ENCODE results near the gene FOXL1. TPM values are rescaled to one million over a fixed set of nuclear protein-coding genes. Genes with fewer than 3 reads are reported as not detected.

The FOXL1 gene
- polyA plus RNA-seq, 1 donor (not counting 4 experiments of a cell fraction or from before 2014, with no cell fraction given), result 0.10 TPM

GRCh38 chr16:86542756-86543750 lies 35.3 kb upstream of the FOXL1 start:
- Histone ChIP-seq H3K4me1 (ENCODE audit: control insufficient read depth, extremely low read depth, insufficient read depth, low read length) (no peaks in the 10 kb centered on the region), H3K9me1 (ENCODE audit: control insufficient read depth, extremely low read depth, insufficient read depth, low read length) (no peaks in the 10 kb centered on the region), H3K9me3 (ENCODE audit: control insufficient read depth, low read depth, low read length) (no peaks in the 10 kb centered on the region), H2AFZ (ENCODE audit: control insufficient read depth, low read length) (no peak overlapping the region), H3K4me3 (ENCODE audit: control insufficient read depth in 2 of 3, extremely low read depth in 1 of 3, insufficient read depth in 2 of 3, low read depth in 1 of 3, low read length in 3 of 3) (no peak overlapping the region), H3K36me3 (ENCODE audit: control insufficient read depth in 2 of 2, extremely low read depth in 1 of 2, insufficient read depth in 2 of 2, low read length in 2 of 2) (peaks cover 16 to 49% of the 10 kb centered on the region in 2 experiments), H3K79me2 (ENCODE audit: control insufficient read depth, insufficient read depth, low read length) (no peaks in the 10 kb centered on the region), H3K27ac (ENCODE audit: control insufficient read depth, insufficient read depth, low read length) (no peak overlapping the region), H3K4me2 (ENCODE audit: control insufficient read depth, extremely low read depth, insufficient read depth, low read depth, low read length) (no peak overlapping the region), H4K20me1 (ENCODE audit: control insufficient read depth, extremely low read depth, insufficient read depth, low read length) (no peaks in the 10 kb centered on the region), H3K9ac (ENCODE audit: control insufficient read depth, extremely low read depth, insufficient read depth, low read length) (no peak overlapping the region), H3K27me3 (ENCODE audit: control insufficient read depth, extremely low read depth, insufficient read depth, low read length) (no peaks in the 10 kb centered on the region)
- TF ChIP-seq CTCF (optimal IDR thresholded peaks at IDR 0.05 in 1 of 3, IDR thresholded peaks at IDR 0.05 in 1 of 3, conservative IDR thresholded peaks at IDR 0.05 in 1 of 3; ENCODE audit: extremely low read depth in 1 of 3, insufficient read depth in 2 of 3, low read length in 3 of 3) (no peak), EZH2 (IDR thresholded peaks at IDR 0.05; ENCODE audit: low read length) (no peak)
- FAIRE-seq (no peak), DNase-seq (ENCODE audit: low read depth, low spot score) (no peak)
- dilution Hi-C loops (cut with MboI; ENCODE audit: extremely low pct_ligation_motif_present, low sequenced_read_pairs), result no loop called here

- peaks cover 15 to 36% of the 10 kb centered on the region in 2 experiments for H3K36me3 ChIP-seq (ENCODE audit: control insufficient read depth in 2 of 2, extremely low read depth in 1 of 2, insufficient read depth in 2 of 2, low read length in 2 of 2)
- no peak for TF ChIP-seq CTCF (optimal IDR thresholded peaks at IDR 0.05 in 1 of 3, IDR thresholded peaks at IDR 0.05 in 1 of 3, conservative IDR thresholded peaks at IDR 0.05 in 1 of 3; ENCODE audit: extremely low read depth in 1 of 3, insufficient read depth in 2 of 3, low read length in 3 of 3)
- no peak for TF ChIP-seq EZH2 (IDR thresholded peaks at IDR 0.05; ENCODE audit: low read length)
Observed at GRCh38 chr16:86545481-86545880, 32.9 kb upstream of the FOXL1 start.

More at GRCh38 chr16:86545481-86545880, 32.9 kb upstream of the FOXL1 start:
- Histone ChIP-seq H3K9me1 (ENCODE audit: control insufficient read depth, extremely low read depth, insufficient read depth, low read length) (no peaks in the 10 kb centered on the region), H4K20me1 (ENCODE audit: control insufficient read depth, extremely low read depth, insufficient read depth, low read length) (no peaks in the 10 kb centered on the region), H3K9ac (ENCODE audit: control insufficient read depth, extremely low read depth, insufficient read depth, low read length) (no peak overlapping the region), H3K79me2 (ENCODE audit: control insufficient read depth, insufficient read depth, low read length) (no peaks in the 10 kb centered on the region), H3K4me1 (ENCODE audit: control insufficient read depth, extremely low read depth, insufficient read depth, low read length) (no peaks in the 10 kb centered on the region), H3K9me3 (ENCODE audit: control insufficient read depth, low read depth, low read length) (no peaks in the 10 kb centered on the region), H3K4me2 (ENCODE audit: control insufficient read depth, extremely low read depth, insufficient read depth, low read depth, low read length) (no peak overlapping the region), H2AFZ (ENCODE audit: control insufficient read depth, low read length) (no peak overlapping the region), H3K27ac (ENCODE audit: control insufficient read depth, insufficient read depth, low read length) (no peak overlapping the region), H3K27me3 (ENCODE audit: control insufficient read depth, extremely low read depth, insufficient read depth, low read length) (no peaks in the 10 kb centered on the region), H3K4me3 (ENCODE audit: control insufficient read depth in 2 of 3, extremely low read depth in 1 of 3, insufficient read depth in 2 of 3, low read depth in 1 of 3, low read length in 3 of 3) (no peak overlapping the region)
- FAIRE-seq, result no peak
- dilution Hi-C loops (cut with MboI; ENCODE audit: extremely low pct_ligation_motif_present, low sequenced_read_pairs), result no loop called here
- DNase-seq (ENCODE audit: low read depth, low spot score), result no peak

Measured in keratinocyte (primary cell).